HEK293 (cell line): ENCODE measurements around the gene TRPV2.

Experiments
- CTCF ChIA-PET: fragments of 350-600 bp; formaldehyde crosslinking; extraction: SDS; loops from one replicate; lab custom pipeline; 2021; ENCODE audit warnings: antibody characterized with exemption; lab: Yijun Ruan, JAX
- POLR2A ChIA-PET: fragments of 300-600 bp; formaldehyde crosslinking; extraction: SDS; loops from one replicate; lab custom pipeline; 2020; ENCODE audit warnings: antibody characterized with exemption, inconsistent platforms; lab: Yijun Ruan, JAX
- H3K27ac ChIP-seq: fragments of 200-500 bp; sonication (Bioruptor generic); 2 replicates; pipeline ENCODE4 v1.5.1; 2014; ENCODE audit warnings: low read depth, low read length, control low read depth, inconsistent platforms; ENCODE audit errors: extremely low read depth
- H3K36me3 ChIP-seq, 2 experiments: fragments of 200-500 bp in 1 of 2; sonication (Bioruptor generic) in 1 of 2; 1 replicate in 1 of 2; 2 replicates in 1 of 2; pipeline ENCODE4 v1.5.1; 2014 to 2017; ENCODE audit warnings: inconsistent platforms in 2 of 2, low read length in 2 of 2; ENCODE audit not compliant: control insufficient read depth in 2 of 2, insufficient read depth in 1 of 2
- H3K4me1 ChIP-seq: fragments of 200-500 bp; sonication (Bioruptor generic); 2 replicates; pipeline ENCODE4 v1.5.1; 2014; ENCODE audit warnings: mild to moderate bottlenecking, low read length, inconsistent platforms; ENCODE audit not compliant: control insufficient read depth, insufficient read depth
- H3K4me3 ChIP-seq: 2 replicates; pipeline ENCODE4 v1.5.1; 2011; ENCODE audit warnings: low read depth, mild to moderate bottlenecking, control low read depth, low read length, moderate library complexity
- H3K9me3 ChIP-seq: fragments of 200-500 bp; sonication (Bioruptor generic); 2 replicates; pipeline ENCODE4 v1.5.1; 2014; ENCODE audit warnings: low read depth, low read length, inconsistent platforms; ENCODE audit not compliant: control insufficient read depth, insufficient read depth
- EGR2 ChIP-seq: fragments of 450-650 bp; formaldehyde crosslinking; IDR thresholded peaks from 2 replicates; pipeline ENCODE4 v1.5.1; 2016; ENCODE audit warnings: low read depth, missing biosample characterization, missing genetic modification characterization
- GLIS2 ChIP-seq: fragments of 450-650 bp; formaldehyde crosslinking; IDR thresholded peaks from 2 replicates; pipeline ENCODE4 v1.5.1; 2016; ENCODE audit warnings: missing biosample characterization, missing genetic modification characterization
- KLF10 ChIP-seq: fragments of 450-650 bp; IDR thresholded peaks from 2 replicates; pipeline ENCODE4 v1.5.1; 2018; ENCODE audit warnings: missing biosample characterization, mild to moderate bottlenecking, missing genetic modification characterization
- MZF1 ChIP-seq: fragments of 450-650 bp; formaldehyde crosslinking; IDR thresholded peaks from 2 replicates; pipeline ENCODE4 v1.5.1; 2017; ENCODE audit warnings: missing biosample characterization, missing genetic modification characterization, borderline replicate concordance
- OVOL3 ChIP-seq: fragments of 450-650 bp; formaldehyde crosslinking; IDR thresholded peaks from 2 replicates; pipeline ENCODE4 v1.5.1; 2016; ENCODE audit warnings: missing biosample characterization, missing genetic modification characterization
- PBX3 ChIP-seq: sonication (generic); formaldehyde crosslinking; IDR thresholded peaks from 2 replicates; pipeline ENCODE4 v1.8.1; 2022; ENCODE audit warnings: mild to moderate bottlenecking, moderate library complexity, missing genetic modification reagents
- PRDM1 ChIP-seq: fragments of 450-650 bp; formaldehyde crosslinking; IDR thresholded peaks from 2 replicates; pipeline ENCODE4; 2016; ENCODE audit warnings: missing biosample characterization, missing genetic modification characterization
- PRDM4 ChIP-seq: fragments of 450-650 bp; formaldehyde crosslinking; IDR thresholded peaks from 2 replicates; pipeline ENCODE4 v1.5.1; 2017; ENCODE audit warnings: missing biosample characterization, missing genetic modification characterization
- TSHZ1 ChIP-seq: fragments of 450-650 bp; formaldehyde crosslinking; IDR thresholded peaks from 2 replicates; pipeline ENCODE4 v1.5.1; 2016; ENCODE audit warnings: missing biosample characterization, missing genetic modification characterization, borderline replicate concordance
- ZBTB21 ChIP-seq: fragments of 450-650 bp; formaldehyde crosslinking; IDR thresholded peaks from 2 replicates; pipeline ENCODE4 v1.5.1; 2017; ENCODE audit warnings: missing biosample characterization, missing genetic modification characterization
- ZBTB7A ChIP-seq: fragments of 450-650 bp; formaldehyde crosslinking; IDR thresholded peaks from 2 replicates; pipeline ENCODE4 v1.5.1; 2016; ENCODE audit warnings: low read depth, missing biosample characterization, missing genetic modification characterization
- ZFHX2 ChIP-seq: fragments of 450-650 bp; formaldehyde crosslinking; conservative IDR thresholded peaks from 2 replicates; pipeline ENCODE4 v1.5.1; 2016; ENCODE audit warnings: missing biosample characterization, missing genetic modification characterization
- ZFP37 ChIP-seq: fragments of 450-650 bp; formaldehyde crosslinking; IDR thresholded peaks from 2 replicates; pipeline ENCODE4 v1.5.1; 2016; ENCODE audit warnings: missing biosample characterization, missing genetic modification characterization
- ZIC2 ChIP-seq: fragments of 450-650 bp; formaldehyde crosslinking; IDR thresholded peaks from 2 replicates; pipeline ENCODE4 v1.5.1; 2016; ENCODE audit warnings: missing biosample characterization, missing genetic modification characterization
- ZNF138 ChIP-seq: fragments of 450-650 bp; formaldehyde crosslinking; IDR thresholded peaks from 2 replicates; pipeline ENCODE4 v1.5.1; 2016; ENCODE audit warnings: missing biosample characterization, missing genetic modification characterization, borderline replicate concordance
- ZNF146 ChIP-seq: fragments of 450-650 bp; formaldehyde crosslinking; IDR thresholded peaks from 2 replicates; pipeline ENCODE4 v1.5.1; 2016; ENCODE audit warnings: missing biosample characterization, missing genetic modification characterization
- ZNF473 ChIP-seq: fragments of 450-650 bp; formaldehyde crosslinking; IDR thresholded peaks from 2 replicates; pipeline ENCODE4 v1.5.1; 2017; ENCODE audit warnings: missing biosample characterization, missing genetic modification characterization
- ZNF521 ChIP-seq: fragments of 450-650 bp; formaldehyde crosslinking; IDR thresholded peaks from 2 replicates; pipeline ENCODE4 v1.5.1; 2017; ENCODE audit warnings: missing biosample characterization, mild to moderate bottlenecking, missing genetic modification characterization
- ZNF623 ChIP-seq: fragments of 450-650 bp; formaldehyde crosslinking; IDR thresholded peaks from 2 replicates; pipeline ENCODE4 v1.5.1; 2016; ENCODE audit warnings: missing biosample characterization, missing genetic modification characterization
- ZNF664 ChIP-seq: fragments of 450-650 bp; formaldehyde crosslinking; IDR thresholded peaks from 2 replicates; pipeline ENCODE4 v1.5.1; 2016; ENCODE audit warnings: missing biosample characterization, missing genetic modification characterization
- ZNF707 ChIP-seq: fragments of 450-650 bp; formaldehyde crosslinking; IDR thresholded peaks from 2 replicates; pipeline ENCODE4 v1.5.1; 2016; ENCODE audit warnings: missing biosample characterization, missing genetic modification characterization
- ZSCAN30 ChIP-seq: fragments of 450-650 bp; IDR thresholded peaks from 2 replicates; pipeline ENCODE4 v1.5.1; 2018; ENCODE audit warnings: missing biosample characterization, mild to moderate bottlenecking, missing genetic modification characterization, moderate library complexity
- ZXDB ChIP-seq: fragments of 450-650 bp; formaldehyde crosslinking; IDR thresholded peaks from 2 replicates; pipeline ENCODE4 v1.5.1; 2016; ENCODE audit warnings: missing biosample characterization, missing genetic modification characterization

Gene TRPV2

GRCh38 chr17:16435925-16436886 lies 20.8 kb downstream of the TRPV2 start:
- Histone ChIP-seq H3K4me1 (no peaks in the 10 kb centered on the region), H3K27ac (no peak overlapping the region), H3K9me3 (no peaks in the 10 kb centered on the region), H3K4me3 (no peak overlapping the region), H3K36me3 (peaks cover 9 to 21% of the 10 kb centered on the region in 2 experiments)
- TF ChIP-seq ZIC2 (tag by site-specific recombination), result no peak
- TF ChIP-seq ZNF473, result no peak
- no peak for TF ChIP-seq ZNF521 (tag by site-specific recombination)
- TF ChIP-seq EGR2 (tag by site-specific recombination), result peak; percentile 46
- no peak for TF ChIP-seq ZXDB (tag by site-specific recombination)
- TF ChIP-seq KLF10 (tag by site-specific recombination), result no peak
- TF ChIP-seq ZSCAN30, result no peak
- no peak for TF ChIP-seq ZBTB21
- no peak for TF ChIP-seq ZNF664
- TF ChIP-seq ZNF623, result no peak
- no peak for TF ChIP-seq ZNF707
- TF ChIP-seq TSHZ1, result no peak
- no peak for TF ChIP-seq PBX3 (CRISPR knock-in tag)
- 0 out of 2 replicates have a peak, but pooled peaks have one; percentile 1 for TF ChIP-seq GLIS2 (tag by site-specific recombination)
- POLR2A ChIA-PET, result interaction anchor here (0.5 to 1.4 kb wide), 2 partner anchors 56 to 115 kb away, joined by 3 to 5 read pairs; partner anchors contain the start of gene UBB
- CTCF ChIA-PET, result interaction anchor here (0.6 to 2.8 kb wide), 5 partner anchors 8 to 85 kb away, joined by 3 to 19 read pairs (median 5); no protein-coding TSS in a partner anchor

- TF ChIP-seq ZFP37 (tag by site-specific recombination), result no peak
- ChIA-PET CTCF (interaction anchor here (0.6 to 2.8 kb wide), 4 partner anchors 9 to 606 kb away, joined by 3 to 19 read pairs (median 4); no protein-coding TSS in a partner anchor), POLR2A (interaction anchor here (2.3 to 2.5 kb wide), 2 partner anchors 56 to 73 kb away, joined by 24 to 86 read pairs; partner anchors contain the start of gene UBB)
- H3K4me3 ChIP-seq, result no peak overlapping the region
- H3K9me3 ChIP-seq, result no peaks in the 10 kb centered on the region
- peaks cover 18 to 30% of the 10 kb centered on the region in 2 experiments for H3K36me3 ChIP-seq
- no peak overlapping the region for H3K27ac ChIP-seq
- H3K4me1 ChIP-seq, result no peaks in the 10 kb centered on the region
Measured at GRCh38 chr17:16437083-16437482, 21.7 kb downstream of the TRPV2 start.

- Histone ChIP-seq H3K36me3 (peaks cover 22 to 41% of the 10 kb centered on the region in 2 experiments), H3K27ac (peak overlapping the region; percentile 58; the same call in 1 of the 2 replicates), H3K4me3 (peak overlapping the region; percentile 33), H3K4me1 (no peaks in the 10 kb centered on the region), H3K9me3 (no peaks in the 10 kb centered on the region)
- ChIA-PET CTCF (interaction anchor here (0.9 to 2.8 kb wide), 8 partner anchors 10 to 84 kb away, joined by 3 to 21 read pairs (median 8); partner anchors contain the start of gene TRPV2), POLR2A (interaction anchor here (0.5 to 2.5 kb wide), 47 partner anchors 9 to 785 kb away, joined by 3 to 86 read pairs (median 4); partner anchors contain the start of genes CENPV, NCOR1, PIGL and TRPV2)
- TF ChIP-seq OVOL3 (tag by site-specific recombination) (0 out of 2 replicates have a peak, but pooled peaks have one; percentile 15), ZFHX2 (tag by site-specific recombination) (0 out of 2 replicates have a peak, but pooled peaks have one; percentile 11), ZBTB21 (0 out of 2 replicates have a peak, but pooled peaks have one; percentile 20), ZNF146 (tag by site-specific recombination) (no peak), PRDM4 (tag by site-specific recombination) (no peak), ZBTB7A (tag by site-specific recombination) (no peak), ZNF664 (no peak), ZNF521 (tag by site-specific recombination) (no peak), MZF1 (no peak), ZNF138 (tag by site-specific recombination) (0 out of 2 replicates have a peak, but pooled peaks have one; percentile 14), ZXDB (tag by site-specific recombination) (peak; percentile 95), PRDM1 (tag by site-specific recombination) (peak; percentile 85)
Measured at GRCh38 chr17:16438173-16438556, 22.8 kb downstream of the TRPV2 start.
